HCEC 1CT (cell line): ENCODE measurements around the gene SLC66A3.
A peak's percentile ranks its signal among the peaks of the same experiment; 100 is the strongest.

Source experiments
- DNase-seq: peaks from one replicate; pipeline ENCODE4 v3.0.0-alpha.2; 2017

Gene SLC66A3

DNA sequence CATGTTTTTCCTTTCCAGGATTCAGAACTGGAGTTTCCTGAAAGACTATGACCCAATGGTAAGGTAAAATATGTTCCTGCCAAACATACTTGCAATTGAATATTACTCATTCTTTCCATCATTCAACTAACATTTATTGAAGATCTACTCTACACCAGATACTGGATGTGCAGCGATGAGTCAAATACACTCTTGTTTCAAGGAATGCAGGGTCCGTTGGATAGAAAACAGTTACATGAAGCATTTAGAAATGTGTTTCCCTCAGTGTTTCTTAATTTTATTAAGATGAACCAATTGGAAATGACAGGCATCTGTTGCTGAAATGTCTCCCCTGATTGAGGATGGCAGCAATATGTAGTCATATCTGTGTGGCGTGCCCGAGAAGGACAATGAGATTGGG lies 14.8 kb upstream of the SLC66A3 start:
- peak; percentile 71 for DNase-seq

DNA sequence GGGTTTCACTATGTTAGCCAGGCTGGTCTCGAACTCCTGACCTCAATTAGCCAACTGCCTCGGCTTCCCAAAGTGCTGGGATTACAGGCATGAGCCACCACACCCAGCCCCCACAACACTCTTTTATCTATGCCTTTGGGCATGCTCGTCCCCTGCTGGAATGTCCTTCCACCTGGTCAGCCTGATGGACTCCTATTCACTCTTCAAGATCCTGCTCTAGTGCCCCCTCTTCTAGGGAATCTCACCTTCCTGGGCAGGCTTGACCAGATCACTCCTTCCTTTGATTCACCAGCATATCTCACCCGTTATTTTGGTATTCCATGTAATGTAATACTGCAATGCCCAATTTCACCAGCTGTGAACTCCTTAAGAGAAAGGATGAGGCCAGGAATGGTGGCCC lies 13.9 kb upstream of the SLC66A3 start:
- no peak for DNase-seq

DNA sequence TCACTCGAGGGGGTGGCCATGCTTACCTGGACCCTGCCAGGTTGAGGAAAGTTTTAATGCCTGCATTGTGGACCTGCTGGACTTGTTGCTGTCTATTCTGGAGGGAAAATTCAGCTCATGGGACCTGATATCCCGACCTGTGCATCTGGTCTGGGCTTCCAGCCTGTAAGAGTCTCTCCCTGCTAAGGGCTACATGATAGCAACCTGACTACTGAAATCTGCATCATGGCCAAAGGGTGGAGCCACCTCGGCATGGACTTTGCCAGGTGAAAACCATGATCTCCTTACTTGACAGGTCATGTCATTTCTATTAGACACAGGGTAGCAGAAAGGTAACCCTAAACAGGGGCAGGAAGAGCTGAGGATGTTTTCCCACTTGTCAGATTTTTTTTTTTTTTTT lies 12.9 kb upstream of the SLC66A3 start:
- DNase-seq: no peak

DNA sequence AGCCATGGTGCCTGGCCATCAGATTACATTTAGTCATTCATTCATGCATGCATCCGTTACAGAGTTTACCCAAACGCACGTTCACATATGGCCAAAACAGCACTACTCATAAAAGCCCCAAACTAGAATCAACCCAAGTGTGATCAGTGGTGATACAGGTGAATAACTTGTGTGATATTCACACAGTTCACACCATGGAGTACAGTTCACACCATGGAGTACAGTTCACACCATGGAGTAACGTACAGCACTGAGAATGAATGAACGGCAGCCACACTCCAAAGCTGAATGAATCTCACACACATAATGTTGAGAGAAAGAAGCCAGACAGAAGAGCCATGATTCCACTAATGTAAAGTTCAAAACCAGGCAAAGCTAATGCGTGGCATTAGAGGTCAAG lies 12.3 kb upstream of the SLC66A3 start:
- DNase-seq: no peak

DNA sequence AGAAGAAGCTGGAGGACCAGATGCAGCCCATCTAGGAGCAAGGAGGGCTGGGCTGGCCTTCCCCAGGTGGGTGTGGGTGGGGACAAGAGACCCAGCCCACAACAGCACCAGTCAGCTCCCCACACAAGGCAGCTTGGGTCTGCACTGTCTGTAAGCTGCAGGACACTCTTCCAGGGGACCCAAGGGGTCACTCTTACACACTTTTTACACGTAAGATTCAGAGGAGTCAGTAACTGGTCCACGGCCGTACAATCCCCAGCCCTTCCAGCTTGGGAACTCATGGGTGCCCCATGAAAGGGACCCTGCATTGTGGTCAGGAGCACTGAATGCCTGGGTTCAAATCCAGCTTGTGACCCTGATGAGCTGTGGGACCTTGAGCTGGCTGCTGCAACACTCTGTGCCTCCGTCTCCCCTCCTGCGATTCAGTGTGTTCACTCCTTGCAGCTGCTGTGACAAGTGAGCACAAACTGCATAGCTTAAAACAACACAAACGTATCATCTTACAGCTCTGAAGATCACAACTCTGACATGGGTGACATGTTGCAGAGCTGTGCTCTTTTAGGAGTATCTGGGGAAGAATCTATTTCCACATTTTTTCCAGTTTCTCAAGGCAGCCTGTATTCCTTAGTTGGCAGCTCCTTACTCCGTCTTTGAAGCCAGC lies 11.1 kb upstream of the SLC66A3 start:
- no peak for DNase-seq

DNA sequence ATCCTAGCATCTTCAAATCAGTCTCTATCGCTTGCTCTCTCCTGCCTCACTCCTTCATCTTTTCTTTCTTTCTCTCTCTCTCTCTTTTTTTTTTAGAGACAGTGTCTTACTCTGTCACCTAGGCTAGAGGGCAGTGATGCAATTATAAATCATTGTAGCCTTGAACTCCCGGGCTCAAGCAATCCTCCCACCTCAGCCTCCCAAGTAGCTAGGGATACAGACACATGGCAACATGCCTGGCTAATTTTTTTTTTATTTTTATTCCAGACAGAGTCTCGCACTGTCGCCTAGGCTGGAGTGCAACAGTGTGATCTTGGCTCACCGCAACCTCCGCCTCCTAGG lies 10.6 kb upstream of the SLC66A3 start:
- DNase-seq: no peak

DNA sequence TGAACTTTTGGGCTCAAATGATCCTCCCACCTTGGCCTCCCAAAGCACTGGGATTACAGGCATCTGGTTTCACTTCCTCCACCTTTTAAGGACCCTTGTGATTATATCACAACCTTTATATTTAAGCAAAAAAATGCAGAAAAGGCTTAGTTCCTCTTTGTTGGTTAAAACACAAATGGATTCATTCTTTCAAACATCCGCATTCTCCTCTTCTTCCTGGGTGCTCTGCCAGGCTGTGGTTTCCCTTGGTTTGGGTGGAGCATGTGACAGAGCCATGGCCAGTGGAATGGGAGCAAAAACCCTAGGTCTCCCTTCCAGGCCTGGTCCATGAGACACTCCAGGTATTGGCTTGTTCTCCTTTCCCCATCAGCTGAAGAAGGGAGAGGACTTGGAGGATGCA lies 9.9 kb upstream of the SLC66A3 start:
- DNase-seq: no peak

DNA sequence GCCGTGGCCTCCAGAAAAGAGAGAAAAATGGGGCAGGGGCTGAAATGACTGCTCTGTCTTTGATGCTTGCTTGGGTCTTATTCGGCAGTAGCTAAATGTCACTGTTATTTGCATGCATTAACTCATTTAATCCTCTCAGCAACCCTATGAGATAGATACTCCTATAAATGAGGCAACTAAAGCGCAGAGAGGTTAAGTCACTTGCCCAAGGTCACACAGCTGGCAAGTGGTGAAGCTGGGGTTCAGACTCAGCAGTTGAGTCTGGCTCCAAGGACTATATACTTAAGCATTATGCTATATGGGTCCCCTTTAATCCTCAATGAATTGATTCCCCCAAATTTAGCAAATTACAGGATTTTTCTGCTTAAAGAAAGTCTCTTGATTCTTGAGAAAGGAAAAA lies 9.2 kb upstream of the SLC66A3 start:
- DNase-seq: no peak

DNA sequence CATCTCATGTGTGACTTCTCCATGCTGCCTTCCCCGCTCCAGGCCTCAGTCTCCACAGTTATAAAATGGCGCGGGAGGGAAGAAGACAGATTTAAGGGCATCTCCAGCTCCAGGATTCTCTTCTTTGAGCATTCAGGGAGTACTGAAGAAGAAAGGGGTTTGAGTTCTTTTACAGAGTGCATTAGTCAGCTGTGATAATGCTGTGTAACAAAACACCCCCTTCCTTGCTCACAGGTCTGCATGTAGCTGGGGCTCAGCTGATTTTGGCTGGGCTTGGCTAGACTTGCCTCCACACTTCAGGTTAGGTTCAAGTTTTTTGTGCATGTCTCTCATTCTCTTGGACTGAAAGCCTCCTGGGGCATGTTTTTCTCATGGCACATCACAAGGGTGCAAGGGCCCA lies 8.0 kb upstream of the SLC66A3 start:
- no peak for DNase-seq

DNA sequence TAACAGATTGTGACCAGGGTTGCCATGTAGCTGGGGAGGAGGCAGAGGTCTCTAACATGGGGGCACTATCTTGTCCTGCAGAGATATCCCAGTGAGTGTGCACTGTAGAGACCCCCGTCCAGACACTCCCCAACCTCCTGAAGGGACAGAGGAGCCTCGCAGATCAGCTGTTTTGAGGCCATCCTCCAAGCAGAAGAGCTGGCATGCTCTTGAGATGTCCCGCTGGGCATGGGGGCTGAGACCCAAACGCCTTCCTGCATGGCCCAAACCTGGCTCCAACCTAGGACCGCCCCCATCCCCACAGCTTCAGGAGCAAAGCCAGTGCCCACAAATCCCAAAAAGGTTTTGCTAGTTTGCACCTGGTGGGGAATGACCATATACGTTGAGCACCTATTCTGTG lies 2.7 kb upstream of the SLC66A3 start:
- DNase-seq: no peak

DNA sequence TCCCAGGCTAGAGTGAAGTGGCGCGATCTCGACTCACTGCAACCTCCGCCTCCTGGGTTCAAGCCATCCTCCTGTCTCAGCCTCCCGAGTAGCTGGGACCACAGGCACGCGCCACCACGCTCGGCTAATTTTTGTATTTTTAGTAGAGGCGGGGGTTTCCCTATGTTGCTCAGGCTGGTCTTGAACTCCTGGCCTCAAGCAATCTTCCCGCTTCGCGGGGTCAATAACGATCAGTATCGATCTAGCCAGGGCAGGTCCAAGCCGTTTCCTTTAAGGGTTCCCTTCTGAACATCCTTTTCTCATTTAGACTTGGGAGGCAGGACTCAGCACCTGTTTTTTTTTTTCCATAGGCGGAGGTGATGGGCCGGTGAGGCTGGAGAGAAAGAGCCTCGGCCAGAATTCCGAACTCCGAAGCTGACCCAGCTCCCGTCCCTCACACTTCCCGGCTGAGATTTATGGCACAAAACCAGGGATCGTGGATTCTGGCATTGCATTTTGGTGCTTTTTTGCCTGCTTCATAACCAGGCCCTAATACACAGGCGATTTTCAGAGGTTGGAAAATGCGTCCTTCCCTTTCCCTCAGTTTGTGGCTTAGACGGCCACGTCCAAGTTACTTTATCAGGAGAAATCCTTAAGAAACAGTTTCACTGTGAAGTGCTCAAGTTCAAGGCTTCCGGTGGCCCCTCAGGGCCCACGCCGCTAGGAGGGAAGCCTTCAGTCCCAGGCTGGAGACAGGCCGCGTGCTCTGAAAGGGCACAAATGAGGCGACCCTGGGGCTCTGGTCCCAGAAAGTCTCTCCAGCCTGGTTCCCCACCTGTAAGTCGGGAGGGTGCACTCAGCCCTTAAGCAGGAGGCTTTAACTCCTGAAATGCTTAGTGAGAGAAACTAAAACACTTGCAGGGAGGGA lies 998 bp upstream of the SLC66A3 start:
- DNase-seq: peak; percentile 12

DNA sequence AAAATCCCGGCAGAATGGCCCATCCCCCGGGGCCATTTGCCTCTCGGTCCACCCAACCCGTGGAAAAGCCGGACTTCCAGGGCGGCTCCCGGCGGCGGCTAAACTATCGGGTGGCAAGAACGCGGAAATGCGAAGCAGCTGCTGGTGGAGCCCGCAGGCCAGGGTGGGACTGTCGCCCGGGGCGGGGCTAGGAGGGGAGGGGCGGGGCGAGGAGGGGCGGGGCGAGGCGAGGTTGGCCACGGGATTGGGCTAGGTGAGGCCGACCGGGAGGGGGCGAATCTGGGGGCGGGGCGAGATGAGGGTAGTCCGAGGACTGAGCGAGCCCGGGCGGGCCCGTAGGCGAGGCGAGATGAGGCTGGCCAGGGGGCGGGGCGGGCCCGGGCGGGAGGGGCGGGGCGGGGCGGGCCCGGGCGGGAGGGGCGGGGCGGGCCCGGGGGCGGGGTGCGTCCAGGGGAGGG lies 315 bp upstream of the SLC66A3 start:
- peak; percentile 92 for DNase-seq

DNA sequence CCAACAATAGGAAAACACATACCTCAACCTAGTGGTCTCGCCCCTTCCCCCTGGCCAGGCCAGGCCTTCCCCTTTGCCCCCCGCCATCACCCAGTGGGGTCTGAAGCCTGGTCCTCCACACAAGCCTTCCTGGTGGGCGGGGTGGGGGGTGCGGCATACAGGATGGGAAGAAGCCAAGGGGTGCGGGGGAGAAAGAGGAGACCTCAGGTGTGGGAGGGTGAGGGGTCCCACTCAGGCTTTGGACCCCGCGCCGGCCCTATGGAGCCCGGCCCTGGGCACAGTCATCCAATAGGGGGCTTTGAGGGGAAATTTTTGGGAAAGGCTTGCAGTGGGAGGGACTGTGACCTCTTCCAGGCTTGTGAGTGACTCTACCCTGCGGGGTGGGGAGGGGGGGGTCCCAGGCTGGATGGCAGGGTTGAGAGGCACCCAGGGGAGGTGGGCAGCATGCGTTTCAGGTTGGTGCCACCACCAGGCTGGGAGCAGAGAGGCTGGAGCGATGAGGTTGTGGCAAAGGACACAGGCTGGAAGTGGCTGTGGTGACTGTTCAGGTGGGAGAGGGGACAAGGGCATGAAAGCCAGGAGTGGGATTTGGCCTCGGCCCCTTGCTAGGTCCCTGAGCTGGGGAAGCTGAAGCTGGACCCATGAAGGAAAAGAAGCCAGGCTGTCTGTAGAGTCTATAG lies 1.3 kb downstream of the SLC66A3 start:
- DNase-seq: no peak

DNA sequence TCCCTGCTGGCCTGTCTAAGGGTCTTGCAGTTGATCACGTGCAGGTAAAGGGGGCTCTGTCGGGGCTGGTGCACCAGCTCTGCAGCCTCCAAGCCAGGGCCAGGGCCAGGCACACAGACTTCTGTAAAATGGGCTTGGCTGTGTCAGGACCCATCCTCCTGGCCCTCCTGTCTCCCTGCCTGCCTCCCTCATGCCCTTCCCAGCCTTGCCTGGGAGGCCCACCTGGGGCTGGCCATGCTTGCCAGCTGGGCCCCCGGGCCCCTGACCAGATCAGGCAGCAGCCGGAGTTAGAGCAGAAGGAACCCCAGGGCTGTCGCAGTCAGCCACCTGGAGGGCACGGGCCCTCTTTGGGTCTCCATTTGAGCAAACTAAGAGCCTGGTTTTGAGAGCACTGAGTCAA lies 2.0 kb downstream of the SLC66A3 start:
- no peak for DNase-seq

DNA sequence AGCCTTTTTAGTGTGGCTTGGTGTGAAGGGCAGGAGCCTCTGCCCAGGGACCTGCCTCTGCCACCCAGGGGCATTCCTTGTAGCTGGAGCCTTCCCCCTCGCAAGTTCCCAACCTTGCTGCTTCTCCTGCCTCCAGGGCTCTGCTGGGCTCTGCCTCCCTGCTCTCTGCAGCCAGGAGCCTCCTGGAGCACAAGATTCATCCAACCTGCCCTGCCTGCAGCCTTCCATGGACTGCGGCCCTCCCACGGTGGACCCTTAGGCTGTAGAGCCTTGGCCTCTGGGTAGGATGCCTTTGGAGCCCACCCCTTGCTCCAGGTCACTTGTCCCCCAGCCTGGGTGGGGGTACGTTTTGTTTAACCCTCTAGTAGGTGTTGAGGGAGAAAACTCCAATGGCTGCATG lies 2.5 kb downstream of the SLC66A3 start:
- no peak for DNase-seq

DNA sequence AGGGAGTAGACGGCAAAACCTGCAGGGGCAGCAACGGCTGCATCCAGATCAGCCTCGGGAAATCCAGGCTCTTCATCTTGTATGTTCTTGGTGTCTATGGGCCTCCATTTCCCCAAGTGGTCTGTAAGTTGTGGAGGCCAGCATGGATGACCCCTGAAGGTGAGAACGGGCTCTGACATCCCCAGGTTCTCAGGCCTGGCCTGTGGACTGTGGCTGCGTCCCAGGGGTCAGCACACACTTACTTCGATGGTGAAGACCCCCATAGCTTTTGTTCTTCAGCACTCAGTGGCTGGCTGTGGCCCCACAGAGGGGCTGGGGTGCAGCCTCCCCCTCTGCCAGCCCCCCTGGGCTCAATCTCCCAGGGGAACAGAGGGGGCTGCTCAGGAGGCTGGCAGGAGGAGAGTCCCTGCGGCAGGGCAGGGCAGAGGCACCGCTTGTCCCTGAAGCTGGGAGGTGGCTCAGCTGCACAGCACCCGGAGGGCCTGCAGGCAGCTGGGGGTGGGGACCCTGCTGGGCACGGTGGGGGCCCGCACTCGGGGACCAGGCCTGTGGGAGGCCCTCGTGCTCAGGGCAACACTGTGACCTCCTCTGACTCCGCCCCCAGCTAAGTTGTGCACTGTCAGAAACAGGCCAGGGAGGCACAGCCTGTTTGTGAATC lies 3.8 kb downstream of the SLC66A3 start:
- DNase-seq: no peak

DNA sequence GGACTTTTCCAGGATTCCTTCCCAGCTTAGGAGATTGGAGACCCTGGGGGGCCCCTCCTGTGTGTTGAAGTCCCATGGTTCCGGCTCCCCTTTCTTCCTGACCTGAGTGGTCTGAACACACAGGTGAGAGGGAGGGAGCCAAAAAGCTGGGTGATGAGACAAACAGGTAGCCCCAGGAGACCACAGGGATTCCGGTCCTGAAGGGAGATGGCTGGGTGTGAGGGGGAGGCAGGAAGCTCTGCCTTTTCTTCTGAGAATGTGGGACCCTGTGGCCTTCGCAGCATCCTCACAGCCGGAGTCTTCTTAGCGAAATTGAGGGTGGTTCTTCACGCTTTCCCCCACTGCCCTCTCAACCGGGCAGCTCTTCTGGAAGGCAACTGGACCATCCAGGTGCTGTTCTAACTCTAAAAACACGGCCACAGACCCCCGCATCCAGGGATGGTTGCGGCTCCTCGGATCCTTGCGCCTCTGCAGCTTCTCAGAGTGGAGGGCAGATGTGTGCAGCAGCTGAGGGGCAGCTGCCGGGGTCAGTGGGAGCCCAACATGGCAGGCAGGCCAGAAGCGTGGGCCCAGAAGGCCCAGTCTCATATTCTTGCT lies 4.4 kb downstream of the SLC66A3 start:
- no peak for DNase-seq

DNA sequence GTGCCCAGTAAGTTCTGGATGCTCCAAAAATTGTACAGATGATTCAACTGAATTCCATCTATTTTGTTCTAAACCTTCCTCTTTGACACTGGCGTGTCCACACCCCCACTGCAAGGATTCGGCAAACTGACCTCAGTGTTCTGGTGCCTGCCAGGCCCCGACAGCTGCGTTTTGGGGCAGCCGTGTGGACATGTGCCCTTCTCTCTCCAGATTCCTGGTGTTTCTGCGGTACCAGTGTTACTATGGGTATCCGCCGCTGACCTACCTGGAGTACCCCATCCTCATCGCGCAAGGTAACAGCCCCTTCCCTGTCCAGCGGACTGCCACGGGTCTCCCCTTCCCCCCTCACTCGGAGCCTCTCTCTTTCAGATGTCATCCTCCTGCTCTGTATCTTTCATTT lies 5.0 kb downstream of the SLC66A3 start:
- DNase-seq: no peak

DNA sequence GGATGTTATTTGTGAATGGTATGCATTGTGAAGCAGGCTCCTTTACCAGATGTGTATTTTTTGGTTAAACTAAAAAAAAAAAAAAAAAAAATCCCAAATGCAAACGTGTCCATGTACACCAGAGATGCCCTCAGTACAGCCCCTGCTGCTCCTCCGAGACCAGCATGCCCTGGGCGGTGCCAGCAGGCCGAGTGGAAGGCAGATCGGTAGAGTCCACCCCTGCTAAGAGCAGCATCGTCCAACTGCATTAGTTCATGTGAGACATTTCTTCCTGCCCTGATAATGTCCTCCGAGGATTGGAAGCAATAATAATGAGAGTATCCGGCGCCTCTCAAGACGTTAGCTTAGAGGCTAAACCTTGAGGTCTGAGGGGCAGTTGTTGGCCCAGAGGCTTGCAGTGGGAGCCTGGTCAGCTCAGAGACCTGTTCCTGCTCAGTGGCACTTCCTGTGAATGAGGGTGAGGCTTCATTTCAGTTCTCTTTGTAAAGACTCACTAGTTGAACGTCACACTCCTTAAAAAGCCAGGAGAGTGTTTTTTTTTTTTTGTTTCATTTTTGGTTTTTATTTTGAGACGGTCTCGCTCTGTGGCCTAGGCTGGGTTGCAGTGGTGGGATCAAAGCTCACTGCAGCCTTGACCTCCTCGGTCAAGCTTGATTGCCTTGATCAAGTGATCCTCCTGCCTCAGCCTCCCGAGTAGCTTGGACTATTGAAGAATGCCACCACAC lies 5.6 kb downstream of the SLC66A3 start:
- no peak for DNase-seq

DNA sequence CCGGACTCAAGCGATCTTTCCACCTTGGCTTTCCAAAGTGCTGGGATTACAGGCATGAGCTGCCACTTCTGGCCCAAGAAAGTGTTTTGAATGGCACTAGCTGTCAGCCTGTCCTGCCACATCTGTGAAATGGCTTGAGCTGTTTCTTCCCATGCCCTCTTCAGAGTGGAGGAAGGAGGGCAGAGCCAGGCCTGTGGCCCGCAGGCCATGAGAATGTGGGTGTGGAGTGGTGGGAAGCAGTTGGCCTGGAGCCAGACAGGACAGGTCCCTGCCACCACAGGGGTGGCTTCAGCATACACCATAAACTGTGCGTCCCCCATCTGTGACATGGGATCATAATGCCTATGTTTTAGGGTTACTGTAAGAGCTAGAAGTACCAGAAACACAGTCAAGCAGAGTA lies 6.5 kb downstream of the SLC66A3 start:
- DNase-seq: no peak

DNA sequence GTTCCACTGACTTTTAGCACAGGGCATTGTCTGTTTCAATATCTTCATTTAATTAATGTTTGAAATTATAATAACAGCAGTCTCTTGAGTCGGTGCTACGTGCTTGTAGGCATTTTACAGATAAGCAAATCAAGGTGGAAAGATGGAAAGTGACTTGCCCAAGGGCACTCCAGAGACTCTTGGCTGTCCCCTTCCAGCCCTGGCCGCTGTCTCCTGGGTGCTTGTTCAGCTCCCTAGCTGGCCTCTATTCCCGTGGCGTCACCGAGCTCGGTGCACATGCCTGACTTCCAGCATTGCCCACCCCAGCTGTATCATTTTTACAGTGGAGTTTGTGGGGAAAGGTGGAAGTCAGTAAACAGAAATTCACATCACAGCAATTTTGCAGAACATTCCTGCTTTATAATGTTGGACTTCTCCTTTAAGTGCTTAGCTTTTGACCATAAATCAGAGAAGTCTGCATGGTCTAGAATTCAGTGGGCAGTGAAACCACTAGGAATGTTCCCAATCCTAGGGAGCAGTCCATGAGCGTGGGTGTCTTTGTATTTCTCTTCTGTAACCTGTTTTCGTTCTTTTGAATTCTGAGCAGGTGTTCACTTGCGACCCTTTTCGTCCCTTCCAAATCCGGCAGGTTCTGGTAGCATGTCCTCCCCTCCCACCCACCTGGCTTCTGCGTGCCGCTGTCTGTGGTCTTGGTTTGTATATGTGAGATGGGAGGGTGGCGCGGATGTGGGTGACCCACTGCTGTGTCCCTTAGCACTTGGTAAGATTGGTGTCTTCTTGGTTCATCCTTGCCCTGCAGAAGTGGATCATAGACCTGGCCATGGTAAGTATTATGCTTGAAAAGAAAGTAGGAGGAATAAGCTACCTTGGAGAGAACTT lies 8.4 kb downstream of the SLC66A3 start:
- DNase-seq: no peak
